Neural progenitor cell (in vitro differentiated cells): Measurements from ENCODE around the gene GATD1. TPM values are rescaled to one million over a fixed set of nuclear protein-coding genes. Genes with fewer than 3 reads are reported as not detected.

Source experiments
- DNase-seq: peaks from one replicate; pipeline ENCODE4 v3.0.0-alpha.2; 2016; ENCODE audit warnings: low spot score
- H2AFZ ChIP-seq: fragments of 200-600 bp; sonication (generic); replicated peaks from 2 replicates; pipeline ENCODE4 v1.6.1; 2016; ENCODE audit warnings: antibody characterized with exemption
- H3F3A ChIP-seq: fragments of 200-600 bp; sonication (generic); 2 replicates; pipeline ENCODE4 v1.6.1; 2016; ENCODE audit warnings: antibody characterized with exemption, low read depth
- H3K27ac ChIP-seq: fragments of 200-600 bp; sonication (generic); 2 replicates; pipeline ENCODE4 v1.5.1; 2016; ENCODE audit warnings: mild to moderate bottlenecking
- H3K27me3 ChIP-seq: fragments of 200-600 bp; sonication (generic); 2 replicates; pipeline ENCODE4 v1.6.1; 2016; ENCODE audit warnings: mild to moderate bottlenecking, moderate library complexity
- H3K36me3 ChIP-seq: fragments of 200-600 bp; sonication (generic); 2 replicates; pipeline ENCODE4 v1.5.1; 2016
- H3K4me1 ChIP-seq: fragments of 200-600 bp; sonication (generic); 2 replicates; pipeline ENCODE4 v1.6.1; 2016; ENCODE audit warnings: mixed run types
- H3K4me2 ChIP-seq: fragments of 200-600 bp; sonication (generic); 2 replicates; pipeline ENCODE4 v1.6.1; 2016
- H3K4me3 ChIP-seq: fragments of 200-600 bp; sonication (generic); 2 replicates; pipeline ENCODE4 v1.5.1; 2016
- H3K79me2 ChIP-seq: fragments of 200-600 bp; sonication (generic); 2 replicates; pipeline ENCODE4 v1.6.1; 2016; ENCODE audit warnings: low read depth
- H3K9ac ChIP-seq: fragments of 200-600 bp; sonication (generic); 2 replicates; pipeline ENCODE4 v1.6.1; 2016
- H3K9me3 ChIP-seq: fragments of 200-600 bp; sonication (generic); 2 replicates; pipeline ENCODE4 v1.5.1; 2016; ENCODE audit warnings: low read depth
- H4K20me1 ChIP-seq: fragments of 200-600 bp; sonication (generic); 2 replicates; pipeline ENCODE4 v1.6.1; 2016; ENCODE audit warnings: low read depth
- H3K27ac Mint-ChIP-seq: 3 replicates; pipeline ENCODE4 v1.8.0; 2021; ENCODE audit warnings: mixed read lengths
- H3K27me3 Mint-ChIP-seq: 2 replicates; pipeline ENCODE4 v1.8.0; 2022; ENCODE audit warnings: low read depth, mild to moderate bottlenecking, inconsistent platforms, moderate library complexity, mixed read lengths; ENCODE audit not compliant: insufficient read depth
- H3K36me3 Mint-ChIP-seq: 3 replicates; pipeline ENCODE4 v1.8.0; 2021; ENCODE audit warnings: mixed read lengths
- H3K4me1 Mint-ChIP-seq: 3 replicates; pipeline ENCODE4 v1.8.0; 2021; ENCODE audit warnings: mixed read lengths
- H3K4me3 Mint-ChIP-seq: 3 replicates; pipeline ENCODE4 v1.8.0; 2021; ENCODE audit warnings: mild to moderate bottlenecking, moderate library complexity, mixed read lengths
- H3K9me3 Mint-ChIP-seq: 3 replicates; pipeline ENCODE4 v1.8.0; 2020; ENCODE audit warnings: mixed read lengths
- CTCF ChIP-seq: fragments of 200-600 bp; sonication (generic); IDR thresholded peaks from 2 replicates; pipeline ENCODE4 v1.5.1; 2017; ENCODE audit warnings: antibody characterized with exemption, mild to moderate bottlenecking
- EZH2 ChIP-seq: fragments of 200-600 bp; sonication (generic); IDR thresholded peaks from 2 replicates; pipeline ENCODE4 v1.6.1; 2017; ENCODE audit warnings: antibody characterized with exemption, mild to moderate bottlenecking, moderate library complexity
- EZH2phosphoT487 ChIP-seq: fragments of 200-600 bp; sonication (generic); IDR thresholded peaks from 2 replicates; pipeline ENCODE4 v1.6.1; 2017; ENCODE audit warnings: antibody characterized with exemption
- total RNA-seq: library from RNA; depleted of rRNA; stranded (reverse); fragments of >200 nt; gene quantifications from 2 replicates; pipeline ENCODE4 v1.2.3, GENCODE V29; 2015; ENCODE audit warnings: low replicate concordance

The GATD1 gene
- total RNA-seq, 1 donor from 2014 or later: 24.1 TPM

- Histone ChIP-seq H3K79me2 (peaks cover 14% of the 10 kb centered on the region), H3K4me3 (peak overlapping the region; percentile 78), H3K4me1 (peaks cover 13% of the 10 kb centered on the region), H3K9me3 (no peaks in the 10 kb centered on the region), H3K9ac (peak overlapping the region; percentile 47), H3K27ac (no peak overlapping the region), H3F3A (peaks cover 9% of the 10 kb centered on the region), H4K20me1 (peaks cover 31% of the 10 kb centered on the region), H3K27me3 (no peaks in the 10 kb centered on the region), H3K36me3 (no peaks in the 10 kb centered on the region), H2AFZ (no peak overlapping the region), H3K4me2 (peak overlapping the region; percentile 79)
- Mint-ChIP-seq H3K27me3 (peaks cover 4% of the 10 kb centered on the region), H3K27ac (no peak overlapping the region), H3K36me3 (no peaks in the 10 kb centered on the region), H3K9me3 (no peaks in the 10 kb centered on the region), H3K4me3 (peak overlapping the region; percentile 93), H3K4me1 (peaks cover 14% of the 10 kb centered on the region)
- DNase-seq: peak; percentile 84
- TF ChIP-seq CTCF: no peak
- no peak for TF ChIP-seq EZH2
- no peak for TF ChIP-seq EZH2phosphoT487
Measured at GRCh38 chr11:797296-798092, 20.2 kb upstream of the GATD1 start.

DNA sequence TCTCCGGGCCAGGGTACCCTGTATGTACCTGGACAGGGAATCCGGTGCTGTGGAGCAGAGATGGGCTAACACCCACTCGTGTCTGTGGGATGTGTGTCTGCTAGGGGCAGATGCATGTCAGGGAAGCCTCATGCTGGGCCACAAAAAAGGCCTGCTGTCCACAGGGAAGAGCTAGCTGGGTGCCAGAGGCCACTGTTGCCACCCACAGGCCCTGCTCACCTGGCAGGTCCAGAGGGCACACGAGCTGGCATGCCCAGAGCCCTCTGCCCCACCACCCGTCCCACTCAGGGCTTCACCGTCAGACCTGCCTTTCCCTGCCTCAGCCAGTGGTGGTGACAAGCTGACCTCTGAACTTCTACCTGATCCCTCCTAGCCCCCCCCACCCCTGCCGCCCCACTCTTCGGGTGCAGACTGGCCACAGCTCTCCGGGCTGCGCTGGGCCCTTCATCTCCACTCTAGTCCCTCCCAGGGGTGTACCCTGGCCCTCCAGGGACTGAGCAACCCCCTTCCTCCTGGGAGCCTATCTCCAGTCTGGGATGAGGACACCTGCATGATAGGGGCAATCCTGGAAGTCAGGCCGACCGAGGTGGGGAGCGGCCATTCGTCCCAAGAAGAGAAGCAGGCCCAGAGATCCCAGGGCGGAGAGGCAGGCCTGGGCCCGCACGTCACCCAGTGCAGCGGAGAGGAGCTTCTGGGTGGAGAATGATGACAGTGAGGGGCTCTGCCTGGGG is 19.4 kb upstream of the GATD1 start:
- Histone ChIP-seq H3K79me2 (peaks cover 14% of the 10 kb centered on the region), H3K4me3 (peak overlapping the region; percentile 78), H3K36me3 (no peaks in the 10 kb centered on the region), H3K4me1 (peaks cover 13% of the 10 kb centered on the region), H3F3A (peaks cover 9% of the 10 kb centered on the region), H3K27me3 (no peaks in the 10 kb centered on the region), H2AFZ (no peak overlapping the region), H3K4me2 (peak overlapping the region; percentile 79), H3K9ac (no peak overlapping the region), H4K20me1 (peaks cover 31% of the 10 kb centered on the region), H3K9me3 (no peaks in the 10 kb centered on the region), H3K27ac (no peak overlapping the region)
- no peak overlapping the region for H3K27ac Mint-ChIP-seq
- H3K9me3 Mint-ChIP-seq: no peaks in the 10 kb centered on the region
- TF ChIP-seq CTCF (no peak), EZH2phosphoT487 (no peak), EZH2 (no peak)
- H3K4me3 Mint-ChIP-seq: peak overlapping the region; percentile 93
- H3K36me3 Mint-ChIP-seq: no peaks in the 10 kb centered on the region
- H3K27me3 Mint-ChIP-seq: peaks cover 4% of the 10 kb centered on the region
- H3K4me1 Mint-ChIP-seq: peaks cover 14% of the 10 kb centered on the region
- no peak for DNase-seq

DNA sequence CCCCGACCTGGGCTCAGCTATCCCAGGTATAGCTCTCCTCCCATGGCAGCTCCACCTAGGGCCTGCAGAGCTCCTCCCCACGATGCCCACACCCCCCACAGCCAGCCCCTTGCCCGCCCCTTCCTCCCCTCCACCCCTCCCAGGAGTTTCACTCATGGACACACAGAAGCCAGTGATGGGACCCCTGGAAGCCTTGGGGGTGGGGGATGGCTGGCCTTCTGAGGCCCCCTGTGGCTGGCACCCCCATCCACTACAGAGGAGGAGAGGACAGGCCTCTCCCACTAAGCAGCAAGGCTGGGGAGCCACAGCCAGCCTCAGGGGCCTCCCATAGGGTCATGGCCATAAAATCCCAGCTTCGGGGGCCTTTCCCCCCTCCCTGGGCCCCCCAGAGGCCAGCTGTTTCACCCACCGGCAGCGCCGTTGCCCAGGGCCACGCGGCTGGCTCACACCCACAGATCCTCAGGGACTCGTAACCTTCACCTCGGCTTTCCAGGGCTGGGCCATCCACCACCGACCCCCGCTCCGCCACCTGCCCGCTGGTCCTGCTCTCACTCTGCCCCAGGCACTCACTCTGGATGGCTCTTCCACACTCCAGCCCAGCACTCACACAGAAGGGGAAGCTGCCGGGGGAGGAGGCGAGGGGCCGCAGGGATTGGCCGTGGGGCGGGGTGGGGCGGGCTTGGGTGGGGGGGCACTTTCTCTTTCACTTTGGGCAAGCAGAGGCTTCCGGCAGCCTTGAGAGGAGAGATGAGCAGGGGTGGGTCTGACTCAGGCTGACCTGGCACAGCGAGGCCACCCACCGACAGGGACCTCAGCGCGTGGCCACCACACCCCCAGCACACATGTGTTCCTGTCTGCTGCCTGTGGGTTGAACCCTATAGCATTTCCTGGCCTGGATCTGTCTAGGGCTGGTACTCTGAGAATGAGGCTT is 18.6 kb upstream of the GATD1 start:
- no peaks in the 10 kb centered on the region for H3K9me3 ChIP-seq
- no peak for DNase-seq
- H3K27ac Mint-ChIP-seq: no peak overlapping the region
- H3K9ac ChIP-seq: no peak overlapping the region
- H3K4me1 ChIP-seq: peaks cover 16% of the 10 kb centered on the region
- H3K4me3 Mint-ChIP-seq: peak overlapping the region; percentile 93
- peaks cover 2% of the 10 kb centered on the region for H3K36me3 Mint-ChIP-seq
- no peaks in the 10 kb centered on the region for H3K27me3 ChIP-seq
- no peaks in the 10 kb centered on the region for H3K36me3 ChIP-seq
- TF ChIP-seq CTCF (no peak), EZH2phosphoT487 (no peak), EZH2 (no peak)
- H3K4me2 ChIP-seq: peak overlapping the region; percentile 79
- H3K4me3 ChIP-seq: no peak overlapping the region
- no peaks in the 10 kb centered on the region for H3K9me3 Mint-ChIP-seq
- peaks cover 14% of the 10 kb centered on the region for H3K79me2 ChIP-seq
- peaks cover 17% of the 10 kb centered on the region for H3K4me1 Mint-ChIP-seq
- no peak overlapping the region for H3K27ac ChIP-seq
- H4K20me1 ChIP-seq: peaks cover 37% of the 10 kb centered on the region
- H3K27me3 Mint-ChIP-seq: peaks cover 7% of the 10 kb centered on the region
- H3F3A ChIP-seq: peaks cover 14% of the 10 kb centered on the region
- H2AFZ ChIP-seq: no peak overlapping the region
